Caco-2 (cell line): ENCODE data around the gene BTN1A1. TPM values are rescaled to one million over a fixed set of nuclear protein-coding genes. Genes with fewer than 3 reads are reported as not detected.
"Not testable (repeated sequence)": the region's sequence is repeated elsewhere in the genome, so short reads cannot be mapped to it uniquely, and the experiment has no call there.

Experiments
- BruUV-seq: library from RNA; stranded (reverse); fragments of 400-500 nt; replicated peaks from 2 replicates; lab custom pipeline; 2021; lab: Mats Ljungman, UMichigan
- CTCF ChIA-PET: fragments of 300-600 bp; sonication (Branson Sonifier 250); formaldehyde crosslinking; loops from one replicate; lab custom pipeline; 2022; ENCODE audit warnings: antibody characterized with exemption; lab: Charles Lee
- POLR2A ChIA-PET: fragments of 300-600 bp; sonication (Branson Sonifier 250); formaldehyde crosslinking; loops from one replicate; lab custom pipeline; 2022; ENCODE audit warnings: antibody characterized with exemption; lab: Charles Lee
- DNase-seq, 2 experiments: peaks; one replicate each; pipeline versions ENCODE4 v3.0.0 to v3.0.0-alpha.2; 2020 to 2022
- H3K27me3 ChIP-seq: replicated peaks from 2 replicates; pipeline ENCODE4 v1.6.0; 2011; ENCODE audit warnings: low read length; ENCODE audit not compliant: control insufficient read depth, insufficient read depth
- H3K36me3 ChIP-seq: 2 replicates; pipeline ENCODE4 v1.5.1; 2011; ENCODE audit warnings: low read length; ENCODE audit not compliant: control insufficient read depth, insufficient read depth
- H3K4me1 ChIP-seq: fragments of 250-450 bp; sonication (Bioruptor Pico); 2 replicates; pipeline ENCODE4 v1.5.1; 2020; ENCODE audit warnings: mild to moderate bottlenecking
- H3K4me3 ChIP-seq: 2 replicates; pipeline ENCODE4 v1.5.1; 2011; ENCODE audit warnings: low read depth, mild to moderate bottlenecking, control low read depth, low read length
- H3K9me3 ChIP-seq: fragments of 250-450 bp; sonication (Bioruptor Pico); 2 replicates; pipeline ENCODE4 v1.5.1; 2020; ENCODE audit warnings: mild to moderate bottlenecking, moderate library complexity
- H3K27ac Mint-ChIP-seq: one replicate; pipeline ENCODE4 v1.8.0; 2022; ENCODE audit warnings: mixed read lengths; ENCODE audit not compliant: unreplicated experiment
- H3K27me3 Mint-ChIP-seq: one replicate; pipeline ENCODE4 v1.8.0; 2022; ENCODE audit warnings: mixed read lengths; ENCODE audit not compliant: insufficient read depth, unreplicated experiment
- H3K36me3 Mint-ChIP-seq: one replicate; pipeline ENCODE4 v1.8.0; 2022; ENCODE audit warnings: mild to moderate bottlenecking, mixed read lengths; ENCODE audit not compliant: insufficient read depth, unreplicated experiment
- H3K4me1 Mint-ChIP-seq: one replicate; pipeline ENCODE4 v1.8.0; 2022; ENCODE audit warnings: low read depth, mixed read lengths; ENCODE audit not compliant: unreplicated experiment
- H3K4me3 Mint-ChIP-seq: one replicate; pipeline ENCODE4 v1.8.0; 2022; ENCODE audit warnings: mild to moderate bottlenecking, moderate library complexity, mixed read lengths; ENCODE audit not compliant: unreplicated experiment
- H3K9me3 Mint-ChIP-seq: one replicate; pipeline ENCODE4 v1.8.0; 2022; ENCODE audit warnings: mixed read lengths; ENCODE audit not compliant: unreplicated experiment
- intact Hi-C: fragments of 100-400 bp; cut with micrococcal nuclease; formaldehyde crosslinking; loops from one replicate; pipeline ENCODE4 v1.10.0; 2022; ENCODE audit not compliant: unreplicated experiment
- total RNA-seq: library from RNA; stranded (reverse); gene quantifications from 2 replicates; pipeline ENCODE4 v1.2.3, GENCODE V29; 2022
- TF ChIP-seq, protein P1 (sequence below), 2 experiments: fragments of 200-600 bp in 1 of 2; IDR thresholded peaks; 1 replicate in 1 of 2; 2 replicates in 1 of 2; pipeline versions ENCODE4 v1.5.1 to v1.8.0; 2011 to 2022; ENCODE audit warnings: antibody characterized with exemption in 1 of 2, control low read depth in 1 of 2, inconsistent platforms in 1 of 2, low read depth in 1 of 2, low read length in 1 of 2, mild to moderate bottlenecking in 1 of 2, moderate library complexity in 1 of 2; ENCODE audit not compliant: insufficient read depth in 1 of 2, severe bottlenecking in 1 of 2, unreplicated experiment in 1 of 2

Gene BTN1A1
- total RNA-seq, 1 experiment from 2014 or later: 7.3 TPM

DNA sequence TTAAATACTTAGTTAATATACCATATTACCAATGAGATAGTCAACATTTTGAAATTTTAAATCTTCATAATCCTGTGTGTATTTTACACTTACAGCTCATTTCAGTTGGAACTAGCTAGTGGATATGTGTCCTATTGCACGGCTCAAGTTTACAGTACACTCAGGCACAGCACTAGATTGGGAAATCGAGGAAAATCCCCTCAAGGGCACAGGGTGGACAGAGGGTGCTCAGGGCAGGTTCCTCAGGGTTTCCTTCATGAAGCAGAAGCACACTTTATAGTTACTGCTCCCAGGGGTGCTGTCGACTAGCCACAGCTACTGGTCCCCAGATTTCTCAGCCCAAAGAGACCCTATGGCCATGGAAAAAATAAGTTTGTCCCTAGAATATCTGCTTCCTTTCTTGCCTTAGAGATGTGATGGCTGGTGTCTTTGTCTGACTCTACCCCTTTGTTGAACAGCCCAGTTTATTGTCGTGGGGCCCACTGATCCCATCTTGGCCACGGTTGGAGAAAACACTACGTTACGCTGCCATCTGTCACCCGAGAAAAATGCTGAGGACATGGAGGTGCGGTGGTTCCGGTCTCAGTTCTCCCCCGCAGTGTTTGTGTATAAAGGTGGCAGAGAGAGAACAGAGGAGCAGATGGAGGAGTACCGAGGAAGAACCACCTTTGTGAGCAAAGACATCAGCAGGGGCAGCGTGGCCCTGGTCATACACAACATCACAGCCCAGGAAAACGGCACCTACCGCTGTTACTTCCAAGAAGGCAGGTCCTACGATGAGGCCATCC is 40.9 kb upstream of the BTN1A1 start:
- Mint-ChIP-seq H3K4me1 (peaks cover 6% of the 10 kb centered on the region), H3K4me3 (peak overlapping the region; percentile 9), H3K9me3 (no peaks in the 10 kb centered on the region), H3K36me3 (peaks cover 40% of the 10 kb centered on the region), H3K27ac (no peak overlapping the region), H3K27me3 (no peaks in the 10 kb centered on the region)
- no peak for DNase-seq
- BruUV-seq: no TSS peak
- H3K36me3 ChIP-seq: peaks cover 3% of the 10 kb centered on the region; the same call in 1 of the 2 replicates
- H3K27me3 ChIP-seq: no peaks in the 10 kb centered on the region
- TF ChIP-seq, protein P1, sequence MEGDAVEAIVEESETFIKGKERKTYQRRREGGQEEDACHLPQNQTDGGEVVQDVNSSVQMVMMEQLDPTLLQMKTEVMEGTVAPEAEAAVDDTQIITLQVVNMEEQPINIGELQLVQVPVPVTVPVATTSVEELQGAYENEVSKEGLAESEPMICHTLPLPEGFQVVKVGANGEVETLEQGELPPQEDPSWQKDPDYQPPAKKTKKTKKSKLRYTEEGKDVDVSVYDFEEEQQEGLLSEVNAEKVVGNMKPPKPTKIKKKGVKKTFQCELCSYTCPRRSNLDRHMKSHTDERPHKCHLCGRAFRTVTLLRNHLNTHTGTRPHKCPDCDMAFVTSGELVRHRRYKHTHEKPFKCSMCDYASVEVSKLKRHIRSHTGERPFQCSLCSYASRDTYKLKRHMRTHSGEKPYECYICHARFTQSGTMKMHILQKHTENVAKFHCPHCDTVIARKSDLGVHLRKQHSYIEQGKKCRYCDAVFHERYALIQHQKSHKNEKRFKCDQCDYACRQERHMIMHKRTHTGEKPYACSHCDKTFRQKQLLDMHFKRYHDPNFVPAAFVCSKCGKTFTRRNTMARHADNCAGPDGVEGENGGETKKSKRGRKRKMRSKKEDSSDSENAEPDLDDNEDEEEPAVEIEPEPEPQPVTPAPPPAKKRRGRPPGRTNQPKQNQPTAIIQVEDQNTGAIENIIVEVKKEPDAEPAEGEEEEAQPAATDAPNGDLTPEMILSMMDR (IDR thresholded peaks at IDR 0.05; ENCODE audit: insufficient read depth in 1 of 2, low read depth in 1 of 2, low read length in 1 of 2, severe bottlenecking in 1 of 2, unreplicated experiment in 1 of 2): no peak
- no peaks in the 10 kb centered on the region for H3K9me3 ChIP-seq
- no peak overlapping the region for H3K4me3 ChIP-seq
- intact Hi-C loops: no loop called here
- ChIA-PET CTCF (no interaction called here), POLR2A (no interaction called here)
- H3K4me1 ChIP-seq: peaks cover 5% of the 10 kb centered on the region

DNA sequence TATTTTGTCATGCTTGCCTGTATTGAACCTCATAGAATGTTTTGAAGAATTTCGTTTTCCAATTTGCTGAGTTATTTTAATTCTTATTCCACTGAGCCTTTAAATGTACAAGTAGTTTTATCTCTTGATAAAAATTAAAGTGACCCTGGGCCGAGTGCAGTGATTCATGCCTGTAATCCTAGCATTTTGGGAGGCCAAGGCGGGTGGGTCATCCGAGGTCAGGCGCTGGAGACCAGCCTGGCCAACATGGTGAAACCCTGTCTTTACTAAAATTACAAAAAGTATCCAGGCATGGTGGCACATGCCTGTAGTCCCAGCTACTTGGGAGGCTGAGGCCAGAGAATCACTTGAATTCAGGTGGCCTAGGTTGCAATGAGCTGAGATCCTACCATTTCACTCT is 38.8 kb upstream of the BTN1A1 start:
- CTCF ChIA-PET, H3K4me1 Mint-ChIP-seq, H3K9me3 ChIP-seq, H3K4me1 ChIP-seq, H3K27me3 Mint-ChIP-seq, H3K9me3 Mint-ChIP-seq, BruUV-seq, H3K36me3 ChIP-seq, H3K4me3 ChIP-seq, H3K27ac Mint-ChIP-seq, H3K4me3 Mint-ChIP-seq, H3K27me3 ChIP-seq, POLR2A ChIA-PET, DNase-seq, intact Hi-C loops: not testable (repeated sequence)
- H3K36me3 Mint-ChIP-seq: peaks cover 59% of the 10 kb centered on the region

DNA sequence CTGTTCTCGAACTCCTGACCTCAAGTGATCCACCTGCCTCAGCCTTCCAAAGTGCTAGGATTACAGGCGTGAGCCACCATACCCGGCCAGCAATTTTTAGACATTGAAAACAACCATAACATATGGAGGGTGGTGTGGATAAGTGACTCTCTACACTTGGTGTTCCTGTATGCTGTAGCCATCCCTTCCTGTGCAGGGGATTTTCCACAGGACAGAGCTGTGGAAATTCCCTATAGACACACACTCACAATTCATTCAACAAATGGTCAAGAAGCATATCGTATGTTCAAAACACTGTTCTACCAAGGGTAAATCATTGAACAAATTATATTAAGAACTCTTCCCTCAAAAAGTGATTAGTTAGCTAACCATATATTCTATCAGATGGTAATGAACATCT is 36.1 kb upstream of the BTN1A1 start:
- DNase-seq: no peak
- H3K36me3 ChIP-seq: peaks cover 3% of the 10 kb centered on the region; the same call in 1 of the 2 replicates
- Mint-ChIP-seq H3K27me3 (no peaks in the 10 kb centered on the region), H3K27ac (no peak overlapping the region), H3K4me3 (no peak overlapping the region), H3K9me3 (no peaks in the 10 kb centered on the region), H3K36me3 (peaks cover 69% of the 10 kb centered on the region), H3K4me1 (peaks cover 6% of the 10 kb centered on the region)
- intact Hi-C loops: no loop called here
- no peak overlapping the region for H3K4me3 ChIP-seq
- TF ChIP-seq, protein P1 (IDR thresholded peaks at IDR 0.05; ENCODE audit: insufficient read depth in 1 of 2, low read depth in 1 of 2, low read length in 1 of 2, severe bottlenecking in 1 of 2, unreplicated experiment in 1 of 2): no peak
- no peaks in the 10 kb centered on the region for H3K9me3 ChIP-seq
- H3K27me3 ChIP-seq: no peaks in the 10 kb centered on the region
- ChIA-PET POLR2A (no interaction called here), CTCF (no interaction called here)
- BruUV-seq: no TSS peak
- H3K4me1 ChIP-seq: no peaks in the 10 kb centered on the region
